Lung (tissue), 12 donors: ENCODE data around the gene TRABD2A. TPM values are rescaled to one million over a fixed set of nuclear protein-coding genes. Genes with fewer than 3 reads are reported as not detected.

ENCODE experiments used
- ATAC-seq: fragments of 200-7000 bp; cut with Tn5 transposase; one replicate; pipeline ENCODE4 v1.9.1; 2020; ENCODE audit warnings: moderate number of reproducible peaks; ENCODE audit not compliant: insufficient read depth, low FRiP score
- DNase-seq, 3 donors: peaks; one replicate each; pipeline ENCODE4 v3.0.0-alpha.2; 2013 to 2017
- H3K27ac ChIP-seq, 2 donors: one replicate each; pipeline ENCODE4 v1.5.1; 2013; ENCODE audit warnings: mild to moderate bottlenecking in 2 of 2, moderate library complexity in 2 of 2, control low read depth in 1 of 2, inconsistent platforms in 1 of 2, low read depth in 1 of 2, low read length in 1 of 2
- H3K27me3 ChIP-seq, 3 donors: one replicate each; pipeline ENCODE4 v1.5.1; 2013; ENCODE audit warnings: low read length in 2 of 3; ENCODE audit not compliant: control insufficient read depth in 3 of 3, insufficient read depth in 3 of 3
- H3K36me3 ChIP-seq, 4 donors: one replicate each; pipeline ENCODE4 v1.5.1; 2013; ENCODE audit warnings: low read length in 4 of 4, mild to moderate bottlenecking in 1 of 4, moderate library complexity in 1 of 4; ENCODE audit not compliant: control insufficient read depth in 4 of 4, insufficient read depth in 4 of 4
- H3K4me1 ChIP-seq, 5 donors: one replicate each; pipeline ENCODE4 v1.5.1; 2013; ENCODE audit warnings: low read length in 5 of 5, mild to moderate bottlenecking in 2 of 5, moderate library complexity in 1 of 5; ENCODE audit not compliant: control insufficient read depth in 5 of 5, insufficient read depth in 5 of 5
- H3K4me3 ChIP-seq: one replicate; pipeline ENCODE4 v1.5.1; 2013; ENCODE audit warnings: mild to moderate bottlenecking, control low read depth, moderate library complexity
- H3K9ac ChIP-seq, 2 donors: one replicate each; pipeline ENCODE4 v1.5.1; 2013; ENCODE audit warnings: low read length in 2 of 2, control low read depth in 1 of 2; ENCODE audit not compliant: insufficient read depth in 1 of 2
- H3K9me3 ChIP-seq, 4 donors: one replicate each; pipeline ENCODE4 v1.5.1; 2013; ENCODE audit warnings: low read length in 3 of 4, mild to moderate bottlenecking in 1 of 4, moderate library complexity in 1 of 4; ENCODE audit not compliant: control insufficient read depth in 4 of 4, insufficient read depth in 3 of 4
- CTCF ChIP-seq: IDR thresholded peaks from 2 replicates; pipeline ENCODE4 v1.5.1; 2012; ENCODE audit warnings: mild to moderate bottlenecking; ENCODE audit errors: control extremely low read depth, extremely low read depth
- WGBS, 2 donors: extraction: QIAGEN DNeasy Blood & Tissue Kit; methylation state at CpG; one replicate each; pipeline ENCODE4 v1.1.7; 2013; 5-methylcytosine and 5-hydroxymethylcytosine counted together
- polyA plus RNA-seq, 2 donors: library from polyadenylated mRNA; stranded (reverse); fragments of 200-250 nt; gene quantifications; one replicate each; pipeline ENCODE4 v1.2.1, GENCODE V29; 2013
- total RNA-seq, 2 donors: library from RNA; depleted of rRNA in 1 of 2; stranded (reverse); fragments of >200 nt in 1 of 2; gene quantifications; one replicate each; pipeline ENCODE4 v1.2.1, GENCODE V29; 2014 to 2021
- donor health status: control.
- donor health status: control.
- donor health status: Bipolar disorder and iron deficiency.
- donor health status: healthy.
- donor health status: DM: yes; HTN: yes; CAD: no.

TRABD2A gene
- total and polyA plus RNA-seq, 4 donors = 1.9 to 3.1 (median 2.3) TPM

GRCh38 chr2:84885111-84885510 lies 4.2 kb upstream of the TRABD2A start:
- Histone ChIP-seq H3K27me3 (peaks cover 0 to 18% (median 18%) of the 10 kb centered on the region in 3 donors), H3K4me3 (no peak overlapping the region), H3K9ac (no peak overlapping the region), H3K27ac (no peak overlapping the region), H3K9me3 (no peaks in the 10 kb centered on the region), H3K4me1 (peaks cover 0 to 32% (median 6%) of the 10 kb centered on the region in 5 donors), H3K36me3 (no peaks in the 10 kb centered on the region)
- no peak for TF ChIP-seq CTCF
- 91 to 94% methylated on average over 2 of the region's 2 CpGs for WGBS, 2 donors
- ATAC-seq (no peak), DNase-seq (no peak)

GRCh38 chr2:84884449-84884848 lies 3.6 kb upstream of the TRABD2A start:
- Histone ChIP-seq H3K9ac (no peak overlapping the region), H3K4me1 (peaks cover 4 to 34% (median 6%) of the 10 kb centered on the region in 5 donors), H3K27ac (no peak overlapping the region), H3K36me3 (no peaks in the 10 kb centered on the region), H3K4me3 (no peak overlapping the region), H3K9me3 (peaks cover 0 to 3% (median 0%) of the 10 kb centered on the region in 4 donors), H3K27me3 (peaks cover 0 to 23% (median 23%) of the 10 kb centered on the region in 3 donors)
- peak in 1 of 3 donors; percentile 38 for DNase-seq
- no peak for ATAC-seq
- no peak for TF ChIP-seq CTCF

- no peak overlapping the region for H3K4me3 ChIP-seq
- no peak for DNase-seq
- TF ChIP-seq CTCF = no peak
- H3K9me3 ChIP-seq = peaks cover 0 to 3% (median 0%) of the 10 kb centered on the region in 4 donors
- H3K27me3 ChIP-seq = peaks cover 0 to 33% (median 29%) of the 10 kb centered on the region in 3 donors
- peaks cover 4 to 23% (median 6%) of the 10 kb centered on the region in 5 donors for H3K4me1 ChIP-seq
- ATAC-seq = no peak
- H3K36me3 ChIP-seq = no peaks in the 10 kb centered on the region
- H3K9ac ChIP-seq = no peak overlapping the region
- WGBS, 2 donors = 96 to 98% methylated on average over 4 of the region's 4 CpGs
- no peak overlapping the region for H3K27ac ChIP-seq
These were observed 2.1 kb upstream of the TRABD2A start for GRCh38 chr2:84882775-84883550.
